AG04450 (cell line): ENCODE results near the gene TAS1R3. TPM values are rescaled to one million over a fixed set of nuclear protein-coding genes. Genes with fewer than 3 reads are reported as not detected.

ENCODE experiments used
- CTCF ChIA-PET: fragments of 300-600, 350-600 bp; formaldehyde crosslinking; extraction: SDS; loops from one replicate; lab custom pipeline; 2022; ENCODE audit warnings: antibody characterized with exemption, inconsistent platforms; lab: Charles Lee
- POLR2A ChIA-PET: fragments of 350-600 bp; formaldehyde crosslinking; extraction: SDS; loops from one replicate; lab custom pipeline; 2021; ENCODE audit warnings: antibody characterized with exemption, inconsistent platforms; lab: Yijun Ruan, JAX
- DNase-seq: peaks from one replicate; pipeline ENCODE4 v3.0.0-alpha.2; 2011; ENCODE audit warnings: low read depth, low spot score
- H3K27ac ChIP-seq: one replicate; pipeline ENCODE4 v1.5.1; 2012; ENCODE audit warnings: low read depth, low read length, control low read depth
- H3K27me3 ChIP-seq: one replicate; pipeline ENCODE4 v1.6.0; 2012; ENCODE audit warnings: low read length; ENCODE audit not compliant: control insufficient read depth, insufficient read depth
- H3K4me3 ChIP-seq: 2 replicates; pipeline ENCODE4 v1.5.1; 2011; ENCODE audit warnings: mild to moderate bottlenecking, low read depth, low read length, control low read depth
- H3K9me3 ChIP-seq: 2 replicates; pipeline ENCODE4 v1.5.1; 2012; ENCODE audit warnings: low read length; ENCODE audit not compliant: control insufficient read depth, insufficient read depth
- polyA minus RNA-seq: library from RNA; depleted of rRNA, polyadenylated mRNA; stranded (reverse); fragments of >200 nt; gene quantifications from 2 replicates; pipeline ENCODE4 v1.2.3, GENCODE V29; 2011; rRNA and poly(A)+ RNA removed
- polyA plus RNA-seq: library from polyadenylated mRNA; depleted of rRNA; stranded (reverse); fragments of >200 nt; gene quantifications from 2 replicates; pipeline ENCODE4 v1.2.3, GENCODE V29; 2011; rRNA removed
- TF ChIP-seq, protein P1 (sequence below): IDR thresholded peaks from 2 replicates; pipeline ENCODE4 v1.5.1; 2011; ENCODE audit warnings: low read depth, low read length, control low read depth, inconsistent platforms

TAS1R3 gene
- polyA plus RNA-seq, result 0.10 and 0.11 TPM in 2 replicates
- polyA minus RNA-seq, result 0.04 and 0.09 TPM in 2 replicates

DNA sequence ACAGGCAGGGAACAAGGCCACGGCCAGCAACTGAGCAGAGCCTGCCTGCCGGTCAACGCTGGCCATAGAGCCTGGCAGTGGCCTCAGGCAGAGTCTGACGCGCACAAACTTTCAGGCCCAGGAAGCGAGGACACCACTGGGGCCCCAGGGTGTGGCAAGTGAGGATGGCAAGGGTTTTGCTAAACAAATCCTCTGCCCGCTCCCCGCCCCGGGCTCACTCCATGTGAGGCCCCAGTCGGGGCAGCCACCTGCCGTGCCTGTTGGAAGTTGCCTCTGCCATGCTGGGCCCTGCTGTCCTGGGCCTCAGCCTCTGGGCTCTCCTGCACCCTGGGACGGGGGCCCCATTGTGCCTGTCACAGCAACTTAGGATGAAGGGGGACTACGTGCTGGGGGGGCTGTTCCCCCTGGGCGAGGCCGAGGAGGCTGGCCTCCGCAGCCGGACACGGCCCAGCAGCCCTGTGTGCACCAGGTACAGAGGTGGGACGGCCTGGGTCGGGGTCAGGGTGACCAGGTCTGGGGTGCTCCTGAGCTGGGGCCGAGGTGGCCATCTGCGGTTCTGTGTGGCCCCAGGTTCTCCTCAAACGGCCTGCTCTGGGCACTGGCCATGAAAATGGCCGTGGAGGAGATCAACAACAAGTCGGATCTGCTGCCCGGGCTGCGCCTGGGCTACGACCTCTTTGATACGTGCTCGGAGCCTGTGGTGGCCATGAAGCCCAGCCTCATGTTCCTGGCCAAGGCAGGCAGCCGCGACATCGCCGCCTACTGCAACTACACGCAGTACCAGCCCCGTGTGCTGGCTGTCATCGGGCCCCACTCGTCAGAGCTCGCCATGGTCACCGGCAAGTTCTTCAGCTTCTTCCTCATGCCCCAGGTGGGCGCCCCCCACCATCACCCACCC lies at the start of gene TAS1R3:
Gene TAS1R3, plus strand, starts transcription at position 213 of the 898 bp plus-strand sequence. Its CDS starts 66 bp downstream, at position 279.
- DNase-seq, result no peak
- TF ChIP-seq, protein P1, sequence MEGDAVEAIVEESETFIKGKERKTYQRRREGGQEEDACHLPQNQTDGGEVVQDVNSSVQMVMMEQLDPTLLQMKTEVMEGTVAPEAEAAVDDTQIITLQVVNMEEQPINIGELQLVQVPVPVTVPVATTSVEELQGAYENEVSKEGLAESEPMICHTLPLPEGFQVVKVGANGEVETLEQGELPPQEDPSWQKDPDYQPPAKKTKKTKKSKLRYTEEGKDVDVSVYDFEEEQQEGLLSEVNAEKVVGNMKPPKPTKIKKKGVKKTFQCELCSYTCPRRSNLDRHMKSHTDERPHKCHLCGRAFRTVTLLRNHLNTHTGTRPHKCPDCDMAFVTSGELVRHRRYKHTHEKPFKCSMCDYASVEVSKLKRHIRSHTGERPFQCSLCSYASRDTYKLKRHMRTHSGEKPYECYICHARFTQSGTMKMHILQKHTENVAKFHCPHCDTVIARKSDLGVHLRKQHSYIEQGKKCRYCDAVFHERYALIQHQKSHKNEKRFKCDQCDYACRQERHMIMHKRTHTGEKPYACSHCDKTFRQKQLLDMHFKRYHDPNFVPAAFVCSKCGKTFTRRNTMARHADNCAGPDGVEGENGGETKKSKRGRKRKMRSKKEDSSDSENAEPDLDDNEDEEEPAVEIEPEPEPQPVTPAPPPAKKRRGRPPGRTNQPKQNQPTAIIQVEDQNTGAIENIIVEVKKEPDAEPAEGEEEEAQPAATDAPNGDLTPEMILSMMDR, result no peak
- ChIA-PET POLR2A (no interaction called here), CTCF (no interaction called here)
- H3K27me3 ChIP-seq, result no peaks in the 10 kb centered on the region
- H3K9me3 ChIP-seq, result peaks cover 19% of the 10 kb centered on the region; the same call in 1 of the 2 replicates
- no peak within 1 kb of the TSS for H3K27ac ChIP-seq
- H3K4me3 ChIP-seq, result no peak within 1 kb of the TSS

DNA sequence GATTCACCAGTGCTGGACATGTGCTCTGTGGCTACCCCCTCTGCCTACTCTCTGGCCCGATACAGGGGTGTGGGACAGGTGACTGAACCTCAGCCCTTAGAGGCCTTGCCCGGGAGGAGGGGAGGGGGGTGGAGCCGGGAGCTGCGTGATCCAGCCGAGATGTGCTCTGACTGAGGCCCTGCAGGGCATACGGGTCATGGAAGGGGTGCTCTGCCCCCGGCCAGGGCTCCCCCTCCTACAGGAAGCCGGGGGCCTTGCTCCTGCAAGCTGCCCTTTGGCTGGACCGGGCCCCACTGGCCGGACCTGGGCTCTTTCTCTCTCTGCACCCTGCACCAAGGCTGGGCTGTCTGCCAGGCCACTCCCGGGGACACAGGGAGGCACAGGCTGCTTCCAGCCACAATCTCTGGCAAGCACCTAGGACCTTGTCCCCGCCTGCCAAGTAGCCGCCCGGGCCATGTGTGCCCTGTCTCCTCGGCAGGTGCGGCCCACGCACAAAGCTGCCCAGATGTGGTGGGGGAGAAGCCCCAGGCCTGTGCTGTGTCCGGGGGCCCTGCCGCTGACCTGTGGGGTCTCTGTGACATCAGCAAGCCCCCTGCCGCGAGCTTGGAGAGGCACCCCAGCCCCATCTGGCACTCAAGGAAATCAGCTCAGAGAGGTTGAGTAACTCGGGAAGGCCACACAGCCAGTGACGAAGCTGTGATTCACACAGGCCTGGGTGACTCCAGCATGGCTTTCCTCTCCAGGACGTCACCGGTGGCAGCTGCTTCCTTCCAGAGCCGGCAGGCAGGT lies 49.4 kb upstream of the TAS1R3 start:
- no peak overlapping the region for H3K4me3 ChIP-seq
- POLR2A ChIA-PET, result no interaction called here
- H3K27me3 ChIP-seq, result no peaks in the 10 kb centered on the region
- H3K27ac ChIP-seq, result no peak overlapping the region
- CTCF ChIA-PET, result no interaction called here
- no peaks in the 10 kb centered on the region; the same call in 1 of the 2 replicates for H3K9me3 ChIP-seq
- DNase-seq, result no peak
- TF ChIP-seq, protein P1, result no peak

DNA sequence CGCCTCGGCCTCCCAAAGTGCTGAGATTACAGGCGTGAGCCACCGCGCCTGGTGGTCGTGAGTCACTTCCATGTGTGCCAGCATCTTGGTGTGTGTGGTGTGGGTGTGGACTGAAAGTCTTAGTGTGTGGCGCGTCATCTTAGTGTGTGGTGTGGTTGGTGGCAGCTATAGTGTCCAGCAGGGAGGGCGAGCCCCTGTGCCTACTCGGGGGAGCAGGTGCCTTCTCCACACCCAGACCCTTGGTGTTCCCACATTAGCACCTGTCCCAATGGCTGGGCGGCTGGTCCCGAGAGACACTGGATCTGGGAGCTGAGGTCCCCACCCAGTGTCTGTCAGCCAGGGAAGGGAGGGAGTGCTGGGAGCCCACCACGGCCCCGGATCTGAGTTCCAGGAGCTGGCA lies 48.1 kb upstream of the TAS1R3 start:
- no peak for DNase-seq
- POLR2A ChIA-PET, result interaction anchor here (0.7 kb wide), 1 partner anchor 203 kb away, joined by 5 read pairs; no protein-coding TSS in a partner anchor
- TF ChIP-seq, protein P1, result no peak
- Histone ChIP-seq H3K27me3 (no peaks in the 10 kb centered on the region), H3K27ac (no peak overlapping the region), H3K4me3 (no peak overlapping the region), H3K9me3 (peaks cover 8% of the 10 kb centered on the region; the same call in 1 of the 2 replicates)
- CTCF ChIA-PET, result no interaction called here

DNA sequence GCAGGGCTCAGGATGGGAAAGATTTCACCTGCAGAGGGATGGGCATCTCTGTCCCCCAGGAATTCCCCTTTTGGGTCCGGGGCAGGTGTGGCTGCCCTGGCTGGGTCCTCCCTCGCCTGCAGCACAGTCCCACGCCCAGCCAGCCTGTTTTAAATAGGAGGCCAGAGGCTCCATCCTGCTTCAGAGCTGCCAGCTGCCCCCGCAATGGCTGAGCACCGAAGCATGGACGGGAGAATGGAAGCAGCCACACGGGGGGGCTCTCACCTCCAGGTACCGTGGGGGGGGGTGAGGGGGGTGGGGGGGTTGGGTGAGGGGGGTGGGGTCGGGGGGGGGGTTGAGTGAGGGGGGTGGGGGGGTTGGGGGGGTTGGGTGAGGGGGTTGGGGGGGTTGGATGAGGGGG lies 47.3 kb upstream of the TAS1R3 start:
- DNase-seq, result no peak
- POLR2A ChIA-PET, result interaction anchor here (1.4 kb wide), 1 partner anchor 10 kb away, joined by 3 read pairs; the partner anchor contains the start of gene UBE2J2
- Histone ChIP-seq H3K27ac (no peak overlapping the region), H3K4me3 (no peak overlapping the region), H3K27me3 (no peaks in the 10 kb centered on the region), H3K9me3 (peaks cover 14% of the 10 kb centered on the region; the same call in 1 of the 2 replicates)
- CTCF ChIA-PET, result interaction anchor here (1.2 kb wide), 1 partner anchor 162 kb away, joined by 3 read pairs; no protein-coding TSS in a partner anchor
- TF ChIP-seq, protein P1, result no peak
